ENCODE measurements around the gene HS2ST1.
A peak's percentile ranks its signal among the peaks of the same experiment; 100 is the strongest.

HS2ST1 gene

DNA sequence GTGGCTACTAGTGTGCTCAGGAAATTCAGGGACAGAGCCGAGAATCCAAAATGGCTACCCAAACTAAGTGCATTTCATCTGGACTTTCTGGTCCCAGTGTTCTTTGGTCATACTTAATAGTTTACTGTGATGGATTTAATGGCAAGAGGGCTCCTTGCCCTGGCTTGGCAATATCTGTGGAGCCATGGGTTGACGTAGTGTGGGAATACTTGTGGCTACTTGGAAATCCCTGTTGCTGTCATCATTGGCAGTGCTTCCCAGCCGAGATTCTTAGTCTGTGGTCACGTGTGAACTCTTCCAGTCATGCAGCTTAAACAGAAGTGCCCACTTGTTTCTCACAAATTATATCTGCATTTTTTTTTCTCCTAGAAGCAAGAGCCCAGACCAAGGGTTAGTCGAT lies 198.9 kb downstream of the HS2ST1 start:
- TF ChIP-seq, protein P1, sequence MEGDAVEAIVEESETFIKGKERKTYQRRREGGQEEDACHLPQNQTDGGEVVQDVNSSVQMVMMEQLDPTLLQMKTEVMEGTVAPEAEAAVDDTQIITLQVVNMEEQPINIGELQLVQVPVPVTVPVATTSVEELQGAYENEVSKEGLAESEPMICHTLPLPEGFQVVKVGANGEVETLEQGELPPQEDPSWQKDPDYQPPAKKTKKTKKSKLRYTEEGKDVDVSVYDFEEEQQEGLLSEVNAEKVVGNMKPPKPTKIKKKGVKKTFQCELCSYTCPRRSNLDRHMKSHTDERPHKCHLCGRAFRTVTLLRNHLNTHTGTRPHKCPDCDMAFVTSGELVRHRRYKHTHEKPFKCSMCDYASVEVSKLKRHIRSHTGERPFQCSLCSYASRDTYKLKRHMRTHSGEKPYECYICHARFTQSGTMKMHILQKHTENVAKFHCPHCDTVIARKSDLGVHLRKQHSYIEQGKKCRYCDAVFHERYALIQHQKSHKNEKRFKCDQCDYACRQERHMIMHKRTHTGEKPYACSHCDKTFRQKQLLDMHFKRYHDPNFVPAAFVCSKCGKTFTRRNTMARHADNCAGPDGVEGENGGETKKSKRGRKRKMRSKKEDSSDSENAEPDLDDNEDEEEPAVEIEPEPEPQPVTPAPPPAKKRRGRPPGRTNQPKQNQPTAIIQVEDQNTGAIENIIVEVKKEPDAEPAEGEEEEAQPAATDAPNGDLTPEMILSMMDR (IDR thresholded peaks at IDR 0.05; ENCODE audit: borderline replicate concordance, control extremely low read depth, extremely low read depth, insufficient read depth, missing control alignments), result no peak
- in situ Hi-C loops (cut with MboI; ENCODE audit: low sequenced_read_pairs, unreplicated experiment), result no loop called here
- no peak for DNase-seq (ENCODE audit: low spot score)

DNA sequence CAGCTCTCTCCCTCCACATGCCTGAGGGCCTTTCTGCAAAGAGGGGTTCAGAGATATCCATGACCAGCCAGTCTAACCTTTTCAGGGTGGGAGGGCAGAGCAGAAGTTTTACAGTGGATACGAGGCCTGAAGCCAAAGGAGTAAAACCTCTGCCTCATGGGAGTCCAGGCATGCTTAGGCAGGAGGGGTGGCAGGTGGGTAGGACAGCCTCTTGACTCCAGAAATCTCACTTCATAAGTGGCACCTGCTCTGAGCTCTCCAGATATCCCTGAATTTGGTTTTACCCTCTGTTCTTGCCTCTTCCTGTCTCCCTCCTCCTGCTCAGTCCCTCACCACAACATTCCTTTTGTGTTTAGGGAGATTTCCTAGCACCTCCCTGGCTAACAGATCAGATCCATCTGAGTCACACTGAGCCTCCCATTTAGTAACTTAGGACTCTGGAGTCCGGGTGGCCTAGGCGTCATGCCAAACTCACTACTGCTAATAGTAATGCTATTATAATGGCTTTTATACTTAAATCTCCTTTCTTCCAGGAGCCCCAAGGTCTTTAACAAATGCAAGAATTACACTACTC lies 201.0 kb downstream of the HS2ST1 start:
- in situ Hi-C loops (cut with MboI; ENCODE audit: low sequenced_read_pairs, unreplicated experiment), result no loop called here
- no peak for DNase-seq (ENCODE audit: low spot score)
- TF ChIP-seq, protein P1 (IDR thresholded peaks at IDR 0.05; ENCODE audit: borderline replicate concordance, control extremely low read depth, extremely low read depth, insufficient read depth, missing control alignments), result no peak

DNA sequence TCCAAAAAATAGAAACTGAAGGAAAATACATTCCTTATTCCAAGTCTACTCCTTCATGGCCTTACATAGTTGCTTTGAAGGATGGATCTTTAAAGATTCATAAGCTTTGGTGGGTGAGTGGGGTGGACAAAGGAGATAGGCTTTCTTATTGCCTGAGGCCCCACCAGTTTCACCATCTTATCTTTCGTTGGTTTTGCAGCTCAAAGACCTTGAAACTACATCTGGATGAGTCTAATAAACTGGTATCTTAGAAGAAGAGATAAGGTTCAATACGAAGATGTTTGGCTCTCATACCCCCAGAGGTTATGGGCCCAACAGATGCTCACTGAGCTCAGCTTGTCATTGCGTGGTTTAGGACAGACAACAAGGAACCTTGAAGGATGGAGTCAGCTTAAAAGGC lies 201.5 kb downstream of the HS2ST1 start:
- TF ChIP-seq, protein P1 (IDR thresholded peaks at IDR 0.05; ENCODE audit: borderline replicate concordance, control extremely low read depth, extremely low read depth, insufficient read depth, missing control alignments), result no peak
- in situ Hi-C loops (cut with MboI; ENCODE audit: low sequenced_read_pairs, unreplicated experiment), result no loop called here
- DNase-seq (ENCODE audit: low spot score), result no peak

DNA sequence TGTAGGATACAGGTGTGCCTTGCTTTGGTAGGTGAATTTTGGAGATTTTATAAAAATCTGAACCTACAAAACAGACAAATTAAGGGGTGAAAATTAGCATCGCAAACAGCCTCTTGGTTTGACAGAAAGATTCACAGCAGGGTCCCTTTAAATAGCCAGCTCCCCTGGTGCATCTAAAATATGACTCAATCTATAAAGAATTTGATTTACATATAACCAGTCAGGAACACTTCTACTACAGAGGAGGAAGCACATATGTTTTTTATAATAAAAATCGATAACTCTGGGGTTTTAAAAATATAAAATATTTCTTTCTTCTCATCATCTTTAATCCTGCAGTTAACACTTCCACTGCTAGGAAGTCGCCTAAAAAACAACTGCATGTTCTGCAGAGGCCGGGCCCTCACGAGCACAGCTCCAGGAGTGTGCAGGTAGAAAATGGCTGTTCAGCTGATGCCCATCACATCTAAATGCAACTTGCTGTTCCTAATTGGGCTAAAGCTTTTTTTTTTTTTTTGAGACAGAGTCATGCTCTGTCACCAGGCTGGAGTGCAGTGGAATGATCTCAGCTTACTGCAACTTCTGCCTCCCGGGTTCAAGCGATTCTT lies 203.4 kb downstream of the HS2ST1 start:
- no peak for DNase-seq (ENCODE audit: low spot score)

DNA sequence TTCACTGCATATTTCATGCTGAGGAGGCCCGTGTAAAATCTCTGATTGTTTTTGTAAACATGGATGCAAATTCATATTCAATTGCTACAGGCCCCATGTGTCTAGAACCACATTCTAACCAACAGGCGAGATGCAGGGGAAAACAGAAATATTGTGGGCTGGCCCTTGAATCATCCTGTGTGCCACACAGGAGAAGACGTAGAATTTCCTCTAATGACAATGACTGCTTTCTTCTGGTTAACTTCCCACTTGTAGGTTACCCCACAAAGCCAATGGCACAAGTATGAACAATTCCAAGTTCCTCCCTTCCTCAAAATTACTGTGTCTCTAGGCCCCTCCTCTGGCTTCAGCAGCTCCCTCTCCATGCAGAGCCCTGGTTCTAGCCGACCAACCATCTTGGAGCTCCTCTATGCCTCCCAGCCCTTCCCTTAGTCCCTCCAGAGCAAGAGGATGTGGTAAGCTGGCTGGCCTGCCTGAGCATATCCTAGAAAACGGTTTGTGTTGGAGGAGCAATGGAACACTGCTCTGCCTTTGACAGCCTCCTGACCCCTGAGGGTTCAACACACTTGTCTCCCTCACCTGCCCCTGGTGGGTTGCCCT lies 205.2 kb downstream of the HS2ST1 start:
- TF ChIP-seq, protein P1 (IDR thresholded peaks at IDR 0.05; ENCODE audit: borderline replicate concordance, control extremely low read depth, extremely low read depth, insufficient read depth, missing control alignments), result no peak
- in situ Hi-C loops (cut with MboI; ENCODE audit: low sequenced_read_pairs, unreplicated experiment), result no loop called here

More for the DNA sequence above, 203.4 kb downstream of the HS2ST1 start:
- TF ChIP-seq, protein P1 (IDR thresholded peaks at IDR 0.05; ENCODE audit: borderline replicate concordance, control extremely low read depth, extremely low read depth, insufficient read depth, missing control alignments), result no peak
- in situ Hi-C loops (cut with MboI; ENCODE audit: low sequenced_read_pairs, unreplicated experiment), result no loop called here

DNA sequence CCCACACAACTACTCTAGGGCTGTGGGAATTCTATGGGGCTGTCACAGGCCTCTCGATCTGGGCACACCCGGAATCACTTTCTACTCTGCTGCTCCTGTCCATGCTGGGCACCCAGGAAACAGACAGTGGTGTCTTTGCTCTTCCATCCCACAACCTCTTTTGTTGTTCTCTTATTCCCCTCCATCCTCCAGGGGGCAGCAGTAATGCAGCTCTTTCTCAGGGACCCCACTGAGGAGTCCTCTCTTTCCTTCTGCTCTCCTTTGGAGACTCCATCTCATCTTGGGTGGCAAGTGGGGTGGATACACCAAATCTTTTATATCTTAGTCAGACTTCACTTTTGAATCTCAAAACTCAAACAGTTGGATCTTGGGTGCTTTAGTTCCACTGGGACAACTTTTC lies 206.3 kb downstream of the HS2ST1 start:
- DNase-seq (ENCODE audit: low spot score), result no peak
- in situ Hi-C loops (cut with MboI; ENCODE audit: low sequenced_read_pairs, unreplicated experiment), result no loop called here
- TF ChIP-seq, protein P1 (IDR thresholded peaks at IDR 0.05; ENCODE audit: borderline replicate concordance, control extremely low read depth, extremely low read depth, insufficient read depth, missing control alignments), result peak; percentile 20

More for the DNA sequence above, 205.2 kb downstream of the HS2ST1 start:
- DNase-seq (ENCODE audit: low spot score), result no peak
